HepG2 (cell line): ENCODE results near the gene FCN3. TPM values are rescaled to one million over a fixed set of nuclear protein-coding genes. Genes with fewer than 3 reads are reported as not detected.

Experiments used
- CCDC6 ChIP-seq: sonication (generic); formaldehyde crosslinking; IDR thresholded peaks from 2 replicates; pipeline ENCODE4 v1.8.1; 2022; ENCODE audit warnings: mild to moderate bottlenecking, missing genetic modification reagents, moderate library complexity
- GLMP ChIP-seq: sonication (generic); formaldehyde crosslinking; IDR thresholded peaks from 2 replicates; pipeline ENCODE4 v1.9.0; 2021; ENCODE audit warnings: missing genetic modification reagents, mild to moderate bottlenecking, borderline replicate concordance
- JUNB ChIP-seq: sonication (generic); formaldehyde crosslinking; IDR thresholded peaks from 2 replicates; pipeline ENCODE4 v1.8.0; 2022; ENCODE audit warnings: missing genetic modification reagents, mild to moderate bottlenecking, borderline replicate concordance
- KIAA2018 ChIP-seq: sonication (generic); formaldehyde crosslinking; IDR thresholded peaks from 2 replicates; pipeline ENCODE4 v1.5.0; 2020; ENCODE audit warnings: mild to moderate bottlenecking, missing genetic modification reagents, borderline replicate concordance
- MTA1 ChIP-seq: sonication (generic); formaldehyde crosslinking; IDR thresholded peaks from 2 replicates; pipeline ENCODE4 v1.4.0; 2020; ENCODE audit warnings: missing genetic modification reagents, mild to moderate bottlenecking, borderline replicate concordance
- MTERF4 ChIP-seq: sonication (generic); formaldehyde crosslinking; IDR thresholded peaks from 2 replicates; pipeline ENCODE4 v1.8.0; 2023; ENCODE audit warnings: mild to moderate bottlenecking, missing genetic modification reagents
- PRMT3 ChIP-seq: sonication (generic); formaldehyde crosslinking; IDR thresholded peaks from 2 replicates; pipeline ENCODE4 v1.8.1; 2022; ENCODE audit warnings: low read depth, mild to moderate bottlenecking, moderate library complexity, missing genetic modification reagents, borderline replicate concordance
- REPIN1 ChIP-seq: sonication (generic); formaldehyde crosslinking; IDR thresholded peaks from 2 replicates; pipeline ENCODE4 v1.8.0; 2022; ENCODE audit warnings: missing genetic modification reagents, low read depth, mild to moderate bottlenecking, borderline replicate concordance
- ZFP91 ChIP-seq: sonication (generic); formaldehyde crosslinking; IDR thresholded peaks from 2 replicates; pipeline ENCODE4 v1.9.0; 2022; ENCODE audit warnings: missing genetic modification reagents, mild to moderate bottlenecking, borderline replicate concordance
- ZNF143 ChIP-seq: sonication (generic); formaldehyde crosslinking; IDR thresholded peaks from 2 replicates; pipeline ENCODE4 v1.4.0; 2020; ENCODE audit warnings: missing genetic modification reagents
- ZNF670 ChIP-seq: sonication (generic); formaldehyde crosslinking; IDR thresholded peaks from 2 replicates; pipeline ENCODE4 v1.8.0; 2022; ENCODE audit warnings: mild to moderate bottlenecking, missing genetic modification reagents, borderline replicate concordance
- ZNF839 ChIP-seq: sonication (generic); formaldehyde crosslinking; IDR thresholded peaks from 2 replicates; pipeline ENCODE4 v1.4.0; 2020; ENCODE audit warnings: missing genetic modification reagents, mild to moderate bottlenecking, borderline replicate concordance
- polyA plus RNA-seq, 8 experiments: library from polyadenylated mRNA; depleted of rRNA in 3 of 8; stranded (reverse) in 7 of 8; unstranded in 1 of 8; fragments of >200 nt; fragmentation: Illumina TruSeq in 4 of 8; extraction: Trizol in 4 of 8; gene quantifications; 2 replicates each; pipeline versions ENCODE4 v1.2.1 to v1.2.3, GENCODE V29; 2011 to 2016; ENCODE audit warnings: low read depth in 4 of 8, missing spikeins in 1 of 8, mixed read lengths in 1 of 8; ENCODE audit not compliant: insufficient read depth in 1 of 8
- total RNA-seq, 5 experiments: library from RNA; depleted of rRNA; stranded (reverse); fragments of >200 nt; fragmentation: Illumina TruSeq; extraction: Trizol; gene quantifications; 2 replicates each; pipeline ENCODE4 v1.2.3, GENCODE V29; 2016; ENCODE audit warnings: low read depth in 1 of 5
- TF ChIP-seq, protein P1 (sequence below): sonication (generic); formaldehyde crosslinking; IDR thresholded peaks from 2 replicates; pipeline ENCODE4 v1.5.1; 2020; ENCODE audit warnings: mild to moderate bottlenecking, missing genetic modification reagents, borderline replicate concordance

FCN3 gene
- total and polyA plus RNA-seq, 2 of the 13 experiments (the other 11 are each of a cell fraction or from before 2014, with no cell fraction given), result not detected

- TF ChIP-seq KIAA2018 (CRISPR knock-in tag) (no peak), ZNF670 (CRISPR knock-in tag) (no peak), REPIN1 (CRISPR knock-in tag) (peak; percentile 32; the same call in 1 of the 2 replicates), JUNB (CRISPR knock-in tag) (no peak), MTERF4 (CRISPR knock-in tag) (no peak), ZFP91 (peak; percentile 49; the same call in 1 of the 2 replicates), ZNF143 (no peak), GLMP (CRISPR knock-in tag) (no peak), CCDC6 (no peak), PRMT3 (CRISPR knock-in tag) (no peak), ZNF839 (CRISPR knock-in tag) (no peak), MTA1 (CRISPR knock-in tag) (no peak)
- TF ChIP-seq, protein P1, sequence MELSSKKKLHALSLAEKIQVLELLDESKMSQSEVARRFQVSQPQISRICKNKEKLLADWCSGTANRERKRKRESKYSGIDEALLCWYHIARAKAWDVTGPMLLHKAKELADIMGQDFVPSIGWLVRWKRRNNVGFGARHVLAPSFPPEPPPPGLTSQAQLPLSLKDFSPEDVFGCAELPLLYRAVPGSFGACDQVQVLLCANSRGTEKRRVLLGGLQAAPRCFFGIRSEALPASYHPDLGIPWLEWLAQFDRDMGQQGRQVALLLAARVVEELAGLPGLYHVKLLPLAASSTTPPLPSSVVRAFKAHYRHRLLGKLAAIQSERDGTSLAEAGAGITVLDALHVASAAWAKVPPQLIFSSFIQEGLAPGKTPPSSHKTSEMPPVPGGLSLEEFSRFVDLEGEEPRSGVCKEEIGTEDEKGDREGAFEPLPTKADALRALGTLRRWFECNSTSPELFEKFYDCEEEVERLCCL (CRISPR knock-in tag), result no peak
These were observed 17.2 kb downstream of the FCN3 start (continued) for GRCh38 chr1:27357281-27358037.
